Mesothelial cell of epicardium (in vitro differentiated cells): ENCODE results near the gene KMT2C. TPM values are rescaled to one million over a fixed set of nuclear protein-coding genes. Genes with fewer than 3 reads are reported as not detected.
A peak's percentile ranks its signal among the peaks of the same experiment; 100 is the strongest.
"Not testable (repeated sequence)": the region's sequence is repeated elsewhere in the genome, so short reads cannot be mapped to it uniquely, and the experiment has no call there.

Experiments
- DNase-seq, 2 experiments: peaks; one replicate each; pipeline ENCODE4 v3.0.0; 2021; ENCODE audit warnings: low spot score in 2 of 2; ENCODE audit not compliant: unreplicated experiment in 2 of 2
- H3K27ac Mint-ChIP-seq: 2 replicates; pipeline ENCODE4 v1.8.0; 2021; ENCODE audit warnings: mixed read lengths
- H3K27me3 Mint-ChIP-seq: 2 replicates; pipeline ENCODE4 v1.8.0; 2021; ENCODE audit warnings: low read depth, mixed read lengths
- H3K36me3 Mint-ChIP-seq: 2 replicates; pipeline ENCODE4 v1.8.0; 2021; ENCODE audit warnings: mixed read lengths
- H3K4me1 Mint-ChIP-seq: 2 replicates; pipeline ENCODE4 v1.8.0; 2021; ENCODE audit warnings: mixed read lengths
- H3K4me3 Mint-ChIP-seq: 2 replicates; pipeline ENCODE4 v1.8.0; 2021; ENCODE audit warnings: mild to moderate bottlenecking, moderate library complexity, mixed read lengths
- H3K9me3 Mint-ChIP-seq: 2 replicates; pipeline ENCODE4 v1.8.0; 2021; ENCODE audit warnings: mixed read lengths
- CTCF ChIP-seq: fragments of 200-600 bp; sonication (generic); IDR thresholded peaks from one replicate; pipeline ENCODE4 v1.5.0; 2021; ENCODE audit warnings: antibody characterized with exemption; ENCODE audit not compliant: unreplicated experiment
- total RNA-seq: library from RNA; stranded (reverse); gene quantifications from 3 replicates; pipeline ENCODE4 v1.2.1, GENCODE V29; 2021

The KMT2C gene
- total RNA-seq, 1 donor from 2014 or later = 108 TPM

GRCh38 chr7:152307902-152308301 is 127.9 kb downstream of the KMT2C start:
- Mint-ChIP-seq H3K27me3 (no peaks in the 10 kb centered on the region), H3K27ac (no peak overlapping the region), H3K4me3 (no peak overlapping the region), H3K9me3 (no peaks in the 10 kb centered on the region), H3K4me1 (peaks cover 11% of the 10 kb centered on the region), H3K36me3 (peaks cover 21% of the 10 kb centered on the region)
- TF ChIP-seq CTCF = no peak
- DNase-seq = no peak

GRCh38 chr7:152299542-152300143 is 136.2 kb downstream of the KMT2C start:
- not testable (repeated sequence) for DNase-seq, H3K4me1 Mint-ChIP-seq, H3K27ac Mint-ChIP-seq, H3K4me3 Mint-ChIP-seq, H3K27me3 Mint-ChIP-seq
- H3K9me3 Mint-ChIP-seq = peaks cover 31% of the 10 kb centered on the region
- peaks cover 58% of the 10 kb centered on the region for H3K36me3 Mint-ChIP-seq

- Mint-ChIP-seq H3K4me3 (no peak overlapping the region), H3K27ac (no peak overlapping the region), H3K9me3 (peaks cover 29% of the 10 kb centered on the region), H3K27me3 (no peaks in the 10 kb centered on the region), H3K4me1 (no peaks in the 10 kb centered on the region), H3K36me3 (peaks cover 61% of the 10 kb centered on the region)
- DNase-seq = no peak
- TF ChIP-seq CTCF = no peak
Observed at GRCh38 chr7:152292897-152293296, 142.9 kb downstream of the KMT2C start.

- not testable (repeated sequence) for DNase-seq, H3K4me3 Mint-ChIP-seq, H3K4me1 Mint-ChIP-seq, H3K27me3 Mint-ChIP-seq, H3K27ac Mint-ChIP-seq
- Mint-ChIP-seq H3K36me3 (peaks cover 34% of the 10 kb centered on the region), H3K9me3 (peaks cover 10% of the 10 kb centered on the region)
Observed at GRCh38 chr7:152286972-152287371, 148.8 kb downstream of the KMT2C start.

GRCh38 chr7:152286219-152286618 is 149.6 kb downstream of the KMT2C start:
- not testable (repeated sequence) for H3K27ac Mint-ChIP-seq, H3K4me3 Mint-ChIP-seq, H3K4me1 Mint-ChIP-seq, H3K9me3 Mint-ChIP-seq, H3K27me3 Mint-ChIP-seq, DNase-seq
- H3K36me3 Mint-ChIP-seq = peaks cover 30% of the 10 kb centered on the region

GRCh38 chr7:152284998-152285397 is 150.8 kb downstream of the KMT2C start:
- H3K36me3 Mint-ChIP-seq = peaks cover 24% of the 10 kb centered on the region
- not testable (repeated sequence) for H3K9me3 Mint-ChIP-seq, H3K4me3 Mint-ChIP-seq, H3K27ac Mint-ChIP-seq, H3K4me1 Mint-ChIP-seq, DNase-seq, H3K27me3 Mint-ChIP-seq

- H3K36me3 Mint-ChIP-seq = peaks cover 21% of the 10 kb centered on the region
- H3K4me3 Mint-ChIP-seq, H3K27ac Mint-ChIP-seq, H3K27me3 Mint-ChIP-seq, H3K4me1 Mint-ChIP-seq, DNase-seq: not testable (repeated sequence)
- peaks cover 14% of the 10 kb centered on the region for H3K9me3 Mint-ChIP-seq
Observed at GRCh38 chr7:152277687-152278086, 158.1 kb downstream of the KMT2C start.

GRCh38 chr7:152270427-152270826 is 165.4 kb downstream of the KMT2C start:
- H3K4me1 Mint-ChIP-seq, H3K4me3 Mint-ChIP-seq, H3K27me3 Mint-ChIP-seq, DNase-seq, H3K9me3 Mint-ChIP-seq: not testable (repeated sequence)
- H3K36me3 Mint-ChIP-seq = peaks cover 11% of the 10 kb centered on the region
- peak overlapping the region; percentile 36 for H3K27ac Mint-ChIP-seq

- H3K36me3 Mint-ChIP-seq = peaks cover 18% of the 10 kb centered on the region
- not testable (repeated sequence) for H3K4me1 Mint-ChIP-seq, H3K4me3 Mint-ChIP-seq, DNase-seq, H3K27ac Mint-ChIP-seq, H3K27me3 Mint-ChIP-seq, H3K9me3 Mint-ChIP-seq
Observed at GRCh38 chr7:152266859-152267258, 168.9 kb downstream of the KMT2C start.

GRCh38 chr7:152264915-152265314 is 170.9 kb downstream of the KMT2C start:
- peaks cover 22% of the 10 kb centered on the region for H3K36me3 Mint-ChIP-seq
- not testable (repeated sequence) for H3K4me1 Mint-ChIP-seq, H3K27me3 Mint-ChIP-seq, DNase-seq, H3K9me3 Mint-ChIP-seq, H3K4me3 Mint-ChIP-seq, H3K27ac Mint-ChIP-seq

- H3K27me3 Mint-ChIP-seq, H3K4me1 Mint-ChIP-seq, H3K27ac Mint-ChIP-seq, H3K9me3 Mint-ChIP-seq, H3K4me3 Mint-ChIP-seq, DNase-seq: not testable (repeated sequence)
- H3K36me3 Mint-ChIP-seq = peaks cover 26% of the 10 kb centered on the region
Observed at GRCh38 chr7:152262146-152262545, 173.7 kb downstream of the KMT2C start.

GRCh38 chr7:152259645-152260044 is 176.2 kb downstream of the KMT2C start:
- not testable (repeated sequence) for H3K9me3 Mint-ChIP-seq, H3K27me3 Mint-ChIP-seq, H3K27ac Mint-ChIP-seq, DNase-seq, H3K4me3 Mint-ChIP-seq
- Mint-ChIP-seq H3K4me1 (peaks cover 13% of the 10 kb centered on the region), H3K36me3 (peaks cover 39% of the 10 kb centered on the region)

- not testable (repeated sequence) for H3K4me1 Mint-ChIP-seq, DNase-seq, H3K9me3 Mint-ChIP-seq, H3K27me3 Mint-ChIP-seq, H3K4me3 Mint-ChIP-seq, H3K27ac Mint-ChIP-seq
- H3K36me3 Mint-ChIP-seq = peaks cover 38% of the 10 kb centered on the region
Observed at GRCh38 chr7:152247851-152248250, 188.0 kb downstream of the KMT2C start.
